ENCODE data around the gene PCP2. TPM values are rescaled to one million over a fixed set of nuclear protein-coding genes. Genes with fewer than 3 reads are reported as not detected.

PCP2 gene
- total RNA-seq, 5 donors from 2014 or later (not counting 1 experiment from before 2014, with no cell fraction given), result 1.6 to 8.9 (median 5.9) TPM

DNA sequence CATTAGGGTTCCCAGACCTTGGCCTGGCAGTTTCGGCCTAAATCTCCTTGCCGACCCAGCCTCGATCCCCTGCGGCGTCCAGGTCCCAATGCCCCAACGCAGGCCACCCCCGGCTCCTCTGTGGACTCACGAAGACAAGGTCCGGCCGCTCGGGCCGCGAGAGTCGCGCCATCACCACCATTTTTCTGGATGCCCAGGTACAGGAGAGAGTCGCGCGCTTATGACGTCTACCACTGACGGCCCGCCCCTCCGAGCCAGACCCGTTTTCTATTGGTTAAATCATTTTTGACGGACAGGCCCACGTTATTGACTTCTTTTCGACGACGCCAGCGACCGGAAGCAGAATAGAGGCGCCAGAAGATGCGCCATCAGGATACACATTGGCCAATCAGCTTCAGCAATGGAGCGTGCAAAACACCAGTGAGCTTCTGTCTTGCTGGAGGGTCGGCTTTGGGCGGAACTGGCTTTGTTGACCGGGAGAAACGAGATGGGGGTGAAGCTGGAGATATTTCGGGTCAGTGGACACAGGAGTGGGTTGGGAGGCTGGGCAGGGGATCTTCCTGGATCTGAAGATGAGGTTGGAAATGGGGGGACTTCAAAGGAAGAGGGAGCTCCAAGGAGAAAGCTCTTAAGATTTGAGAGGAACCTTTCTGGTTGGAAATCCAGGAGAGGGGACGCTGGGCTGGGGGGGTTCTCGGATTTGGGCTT is 4.0 kb downstream of the PCP2 start, which contains the start of the genes PET100 and XAB2:
Gene PET100, plus strand, starts transcription at position 447 of the 708 bp plus-strand sequence. Its CDS starts 41 bp downstream, at position 488.
Gene XAB2, minus strand, starts transcription at position 199 of the 708 bp plus-strand sequence. Its CDS starts 18 bp downstream, at position 181.
- WGBS (ENCODE audit: insufficient coverage), result 0% methylated on average over 40 of the region's 40 CpGs
- CTCF ChIA-PET, result interaction anchor here in 1 of 2 donors (0.6 to 2.0 kb wide), 11 partner anchors 13 to 560 kb away, joined by 3 to 15 read pairs (median 3); partner anchors contain the start of genes MAP2K7, MCOLN1, TIMM44 and TRAPPC5
- peak within 1 kb of the TSS; percentile 90 to 99 for H3K4me3 ChIP-seq (ENCODE audit: control insufficient read depth in 1 of 2, extremely low read depth in 1 of 2, low read length in 1 of 2)
- no peaks in the 10 kb centered on the region for H3K27me3 Mint-ChIP-seq
- no peaks in the 10 kb centered on the region for H3K9me3 Mint-ChIP-seq
- peak; percentile 92 to 98 (median 96) for ATAC-seq (replicated peaks in 1 of 4)
- H3K4me3 Mint-ChIP-seq, result peak within 1 kb of the TSS; percentile 90 to 99 (median 96)
- POLR2A ChIA-PET, result interaction anchor here (0.5 to 1.2 kb wide), 8 partner anchors 8 to 1896 kb away, joined by 3 to 5 read pairs (median 4); partner anchors contain the start of gene SNAPC2 (in 1 of the 2)
- peaks cover 4% of the 10 kb centered on the region for H3K36me3 Mint-ChIP-seq
- H3K4me1 Mint-ChIP-seq, result peaks cover 39 to 48% (median 45%) of the 10 kb centered on the region in 3 donors
- peak; percentile 87 to 98 (median 94) for DNase-seq
- H3K27me3 ChIP-seq (replicated peaks in 1 of 2; ENCODE audit: control insufficient read depth in 2 of 2, extremely low read depth in 1 of 2, insufficient read depth in 2 of 2, low read length in 1 of 2), result no peaks in the 10 kb centered on the region
- H3K9me3 ChIP-seq, result no peaks in the 10 kb centered on the region
- H3K36me3 ChIP-seq (ENCODE audit: control insufficient read depth in 2 of 2, extremely low read depth in 1 of 2, insufficient read depth in 1 of 2, low read length in 1 of 2), result peaks cover 3 to 44% of the 10 kb centered on the region in 2 donors
- peak within 1 kb of the TSS; percentile 86 for H3K27ac ChIP-seq (ENCODE audit: low read length)
- peak within 1 kb of the TSS; percentile 98 for H3K27ac Mint-ChIP-seq
- peaks cover 13 to 45% of the 10 kb centered on the region in 2 experiments for H3K4me1 ChIP-seq (ENCODE audit: control insufficient read depth in 1 of 2, extremely low read depth in 1 of 2, insufficient read depth in 2 of 2, low read length in 2 of 2)

DNA sequence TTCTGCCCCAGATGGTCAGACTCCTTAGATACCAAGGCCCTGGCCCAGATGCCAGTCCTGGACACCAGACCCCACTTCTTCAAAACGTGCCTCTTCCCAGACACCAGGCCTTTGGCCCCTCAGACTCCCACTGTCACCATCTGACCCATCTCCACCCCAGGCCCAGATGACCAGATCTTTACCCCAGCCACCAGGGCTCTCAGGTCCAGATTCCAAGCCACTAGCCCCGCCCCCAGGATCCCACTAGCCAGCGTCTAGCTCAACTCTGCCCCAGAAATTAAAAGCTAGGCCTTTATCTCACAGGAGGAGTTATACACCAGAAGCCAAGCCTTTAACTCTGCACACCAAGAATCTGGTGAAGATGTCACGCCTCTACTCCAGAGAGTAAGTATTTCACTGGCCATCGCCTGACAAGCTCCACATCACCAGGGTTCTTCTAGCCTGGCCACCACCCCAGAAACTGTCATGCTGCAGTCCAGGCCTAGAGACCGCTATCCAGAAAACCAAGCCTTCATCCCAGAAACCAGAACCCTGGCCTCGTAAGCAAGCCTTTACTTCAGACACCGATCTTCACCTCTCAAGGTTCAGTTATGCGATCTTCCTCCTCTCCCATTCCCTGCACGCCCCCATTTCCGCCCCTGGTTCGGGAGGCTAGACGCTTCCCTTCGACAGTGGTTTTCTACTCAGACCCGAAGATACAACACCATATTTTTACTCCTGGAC is 4.8 kb downstream of the PCP2 start:
- H3K9me3 ChIP-seq, result no peaks in the 10 kb centered on the region
- DNase-seq, result peak in 1 of 35 experiments; percentile 13
- peaks cover 13 to 45% of the 10 kb centered on the region in 2 experiments for H3K4me1 ChIP-seq (ENCODE audit: control insufficient read depth in 1 of 2, extremely low read depth in 1 of 2, insufficient read depth in 2 of 2, low read length in 2 of 2)
- no peaks in the 10 kb centered on the region for H3K27me3 ChIP-seq (replicated peaks in 1 of 2; ENCODE audit: control insufficient read depth in 2 of 2, extremely low read depth in 1 of 2, insufficient read depth in 2 of 2, low read length in 1 of 2)
- peak overlapping the region; percentile 83 for H3K27ac ChIP-seq (ENCODE audit: low read length)
- Mint-ChIP-seq H3K9me3 (no peaks in the 10 kb centered on the region), H3K36me3 (peaks cover 4% of the 10 kb centered on the region), H3K4me1 (peaks cover 39 to 48% (median 45%) of the 10 kb centered on the region in 3 donors), H3K27me3 (no peaks in the 10 kb centered on the region), H3K4me3 (peak overlapping the region; percentile 90 to 99 (median 96)), H3K27ac (peak overlapping the region; percentile 98)
- peaks cover 5 to 50% of the 10 kb centered on the region in 2 donors for H3K36me3 ChIP-seq (ENCODE audit: control insufficient read depth in 2 of 2, extremely low read depth in 1 of 2, insufficient read depth in 1 of 2, low read length in 1 of 2)
- WGBS (ENCODE audit: insufficient coverage), result 7% methylated on average over 13 of the region's 15 CpGs
- peak overlapping the region; percentile 90 to 99 for H3K4me3 ChIP-seq (ENCODE audit: control insufficient read depth in 1 of 2, extremely low read depth in 1 of 2, low read length in 1 of 2)
- ATAC-seq (replicated peaks in 1 of 4), result no peak
- CTCF ChIA-PET, result interaction anchor here in 1 of 2 donors (0.6 to 2.0 kb wide), 5 partner anchors 24 to 275 kb away, joined by 3 to 15 read pairs (median 3); partner anchors contain the start of genes MAP2K7 and MCOLN1
- POLR2A ChIA-PET, result interaction anchor here in 1 of 2 donors (0.5 to 1.2 kb wide), 4 partner anchors 35 to 291 kb away, joined by 3 to 5 read pairs (median 4); partner anchors contain the start of gene SNAPC2

GRCh38 chr19:7627166-7627565 is 6.4 kb downstream of the PCP2 start:
- no peak overlapping the region for H3K4me3 ChIP-seq (ENCODE audit: control insufficient read depth in 1 of 2, extremely low read depth in 1 of 2, low read length in 1 of 2)
- Mint-ChIP-seq H3K36me3 (peaks cover 13% of the 10 kb centered on the region), H3K27me3 (no peaks in the 10 kb centered on the region), H3K9me3 (no peaks in the 10 kb centered on the region), H3K4me1 (peaks cover 34 to 47% (median 45%) of the 10 kb centered on the region in 3 donors), H3K27ac (no peak overlapping the region), H3K4me3 (peak overlapping the region in 1 of 3 donors; percentile 37)
- H3K4me1 ChIP-seq (ENCODE audit: control insufficient read depth in 1 of 2, extremely low read depth in 1 of 2, insufficient read depth in 2 of 2, low read length in 2 of 2), result peaks cover 13 to 45% of the 10 kb centered on the region in 2 experiments
- no peaks in the 10 kb centered on the region for H3K27me3 ChIP-seq (replicated peaks in 1 of 2; ENCODE audit: control insufficient read depth in 2 of 2, extremely low read depth in 1 of 2, insufficient read depth in 2 of 2, low read length in 1 of 2)
- DNase-seq, result no peak
- no peak overlapping the region for H3K27ac ChIP-seq (ENCODE audit: low read length)
- CTCF ChIA-PET, result no interaction called here
- WGBS (ENCODE audit: insufficient coverage), result 94% methylated on average over 22 of the region's 24 CpGs
- H3K36me3 ChIP-seq (ENCODE audit: control insufficient read depth in 2 of 2, extremely low read depth in 1 of 2, insufficient read depth in 1 of 2, low read length in 1 of 2), result peaks cover 8 to 58% of the 10 kb centered on the region in 2 donors
- H3K9me3 ChIP-seq, result no peaks in the 10 kb centered on the region
- POLR2A ChIA-PET, result interaction anchor here in 1 of 2 donors (0.7 kb wide), 1 partner anchor 277 kb away, joined by 4 read pairs; no protein-coding TSS in a partner anchor
- no peak for ATAC-seq (replicated peaks in 1 of 4)

GRCh38 chr19:7625763-7626372 is 7.7 kb downstream of the PCP2 start:
- Mint-ChIP-seq H3K9me3 (no peaks in the 10 kb centered on the region), H3K4me1 (peaks cover 32 to 40% (median 39%) of the 10 kb centered on the region in 3 donors), H3K4me3 (no peak overlapping the region), H3K36me3 (peaks cover 25% of the 10 kb centered on the region), H3K27ac (no peak overlapping the region), H3K27me3 (no peaks in the 10 kb centered on the region)
- no peak overlapping the region for H3K4me3 ChIP-seq (ENCODE audit: control insufficient read depth in 1 of 2, extremely low read depth in 1 of 2, low read length in 1 of 2)
- H3K9me3 ChIP-seq, result no peaks in the 10 kb centered on the region
- H3K27me3 ChIP-seq (replicated peaks in 1 of 2; ENCODE audit: control insufficient read depth in 2 of 2, extremely low read depth in 1 of 2, insufficient read depth in 2 of 2, low read length in 1 of 2), result no peaks in the 10 kb centered on the region
- ChIA-PET CTCF (no interaction called here), POLR2A (no interaction called here)
- peaks cover 8 to 65% of the 10 kb centered on the region in 2 donors for H3K36me3 ChIP-seq (ENCODE audit: control insufficient read depth in 2 of 2, extremely low read depth in 1 of 2, insufficient read depth in 1 of 2, low read length in 1 of 2)
- no peak for DNase-seq
- WGBS (ENCODE audit: insufficient coverage), result 97% methylated on average over 34 of the region's 34 CpGs
- no peak for ATAC-seq (replicated peaks in 1 of 4)
- no peak overlapping the region for H3K27ac ChIP-seq (ENCODE audit: low read length)
- H3K4me1 ChIP-seq (ENCODE audit: control insufficient read depth in 1 of 2, extremely low read depth in 1 of 2, insufficient read depth in 2 of 2, low read length in 2 of 2), result peaks cover 13 to 39% of the 10 kb centered on the region in 2 experiments

GRCh38 chr19:7624810-7625209 is 8.7 kb downstream of the PCP2 start:
- H3K27me3 ChIP-seq (replicated peaks in 1 of 2; ENCODE audit: control insufficient read depth in 2 of 2, extremely low read depth in 1 of 2, insufficient read depth in 2 of 2, low read length in 1 of 2), result no peaks in the 10 kb centered on the region
- peaks cover 12 to 75% of the 10 kb centered on the region in 2 donors for H3K36me3 ChIP-seq (ENCODE audit: control insufficient read depth in 2 of 2, extremely low read depth in 1 of 2, insufficient read depth in 1 of 2, low read length in 1 of 2)
- Mint-ChIP-seq H3K9me3 (no peaks in the 10 kb centered on the region), H3K27me3 (no peaks in the 10 kb centered on the region), H3K4me1 (peaks cover 22 to 29% (median 29%) of the 10 kb centered on the region in 3 donors), H3K27ac (no peak overlapping the region), H3K36me3 (peaks cover 26% of the 10 kb centered on the region), H3K4me3 (no peak overlapping the region)
- ChIA-PET POLR2A (no interaction called here), CTCF (no interaction called here)
- H3K4me1 ChIP-seq (ENCODE audit: control insufficient read depth in 1 of 2, extremely low read depth in 1 of 2, insufficient read depth in 2 of 2, low read length in 2 of 2), result peaks cover 9 to 29% of the 10 kb centered on the region in 2 experiments
- DNase-seq (no peak), ATAC-seq (replicated peaks in 1 of 4) (no peak)
- no peak overlapping the region for H3K4me3 ChIP-seq (ENCODE audit: control insufficient read depth in 1 of 2, extremely low read depth in 1 of 2, low read length in 1 of 2)
- 90% methylated on average over 11 of the region's 17 CpGs for WGBS (ENCODE audit: insufficient coverage)
- H3K9me3 ChIP-seq, result no peaks in the 10 kb centered on the region
- no peak overlapping the region for H3K27ac ChIP-seq (ENCODE audit: low read length)

Data from T-cell (primary cell).